Activated CD4-positive, alpha-beta memory T cell treated with anti-CD3 and anti-CD28 coated beads, Interleukin-2, amount 10 ng/mL, durations not matched to agents 7 days and 5 days (primary cell): ENCODE data around the gene ICAM2. TPM values are rescaled to one million over a fixed set of nuclear protein-coding genes. Genes with fewer than 3 reads are reported as not detected.

Source experiments
- CTCF ChIA-PET: fragments of 350-600 bp; sonication (Branson Sonifier 250); formaldehyde crosslinking; loops from one replicate; lab custom pipeline; 2021; ENCODE audit warnings: antibody characterized with exemption, inconsistent platforms; lab: Charles Lee
- POLR2A ChIA-PET: fragments of 350-600 bp; sonication (Branson Sonifier 250); formaldehyde crosslinking; loops from one replicate; lab custom pipeline; 2021; ENCODE audit warnings: antibody characterized with exemption; lab: Charles Lee
- DNase-seq: peaks from one replicate; pipeline ENCODE4 v3.0.0-alpha.2; 2020
- H3K27ac Mint-ChIP-seq: one replicate; pipeline ENCODE4 v1.8.0; 2021; ENCODE audit warnings: mild to moderate bottlenecking, mixed read lengths
- H3K27me3 Mint-ChIP-seq: one replicate; pipeline ENCODE4 v1.8.0; 2021; ENCODE audit warnings: mixed read lengths
- H3K36me3 Mint-ChIP-seq: one replicate; pipeline ENCODE4 v1.8.0; 2021; ENCODE audit warnings: low read depth, mixed read lengths
- H3K4me1 Mint-ChIP-seq: one replicate; pipeline ENCODE4 v1.8.0; 2021; ENCODE audit warnings: mixed read lengths
- H3K4me3 Mint-ChIP-seq: one replicate; pipeline ENCODE4 v1.8.0; 2021; ENCODE audit warnings: mild to moderate bottlenecking, mixed read lengths
- H3K9me3 Mint-ChIP-seq: one replicate; pipeline ENCODE4 v1.8.0; 2021; ENCODE audit warnings: mixed read lengths
- total RNA-seq, 2 experiments: library from RNA; stranded (reverse); gene quantifications; one replicate each; pipeline ENCODE4 v1.2.3, GENCODE V29; 2021

Gene ICAM2
- total RNA-seq, 2 experiments from 2014 or later: 118 to 122 TPM

- ChIA-PET CTCF (interaction anchor here (0.6 to 2.3 kb wide), 2 partner anchors 16 to 113 kb away, joined by 5 to 7 read pairs; no protein-coding TSS in a partner anchor), POLR2A (no interaction called here)
- Mint-ChIP-seq H3K4me3 (no peak overlapping the region), H3K27ac (no peak overlapping the region), H3K27me3 (peaks cover 5% of the 10 kb centered on the region), H3K9me3 (no peaks in the 10 kb centered on the region), H3K36me3 (no peaks in the 10 kb centered on the region), H3K4me1 (peaks cover 13% of the 10 kb centered on the region)
- DNase-seq: no peak
Observed at GRCh38 chr17:63962298-63962744, 58.1 kb downstream of the ICAM2 start.

GRCh38 chr17:63961355-63962212 is 58.8 kb downstream of the ICAM2 start:
- peak; percentile 52 for DNase-seq
- Mint-ChIP-seq H3K4me3 (no peak overlapping the region), H3K27me3 (peaks cover 5% of the 10 kb centered on the region), H3K4me1 (peaks cover 6% of the 10 kb centered on the region), H3K36me3 (no peaks in the 10 kb centered on the region), H3K9me3 (no peaks in the 10 kb centered on the region), H3K27ac (no peak overlapping the region)
- ChIA-PET CTCF (interaction anchor here (0.6 to 2.3 kb wide), 4 partner anchors 15 to 113 kb away, joined by 3 to 7 read pairs (median 6); partner anchors contain the start of gene CD79B), POLR2A (interaction anchor here (0.8 to 1.0 kb wide), 2 partner anchors 15 to 59 kb away, joined by 3 to 4 read pairs; partner anchors contain the start of gene ICAM2)

GRCh38 chr17:63960430-63960829 is 60.0 kb downstream of the ICAM2 start:
- H3K4me3 Mint-ChIP-seq: no peak overlapping the region
- H3K4me1 Mint-ChIP-seq: peaks cover 6% of the 10 kb centered on the region
- no peak overlapping the region for H3K27ac Mint-ChIP-seq
- no peaks in the 10 kb centered on the region for H3K36me3 Mint-ChIP-seq
- no peaks in the 10 kb centered on the region for H3K9me3 Mint-ChIP-seq
- POLR2A ChIA-PET: no interaction called here
- H3K27me3 Mint-ChIP-seq: peaks cover 5% of the 10 kb centered on the region
- DNase-seq: no peak
- CTCF ChIA-PET: interaction anchor here (1.3 to 2.3 kb wide), 2 partner anchors 14 to 41 kb away, joined by 7 read pairs; no protein-coding TSS in a partner anchor

GRCh38 chr17:63960006-63960405 is 60.4 kb downstream of the ICAM2 start:
- Mint-ChIP-seq H3K27ac (no peak overlapping the region), H3K9me3 (no peaks in the 10 kb centered on the region), H3K4me1 (peaks cover 9% of the 10 kb centered on the region), H3K36me3 (no peaks in the 10 kb centered on the region), H3K4me3 (no peak overlapping the region), H3K27me3 (peaks cover 5% of the 10 kb centered on the region)
- ChIA-PET POLR2A (no interaction called here), CTCF (no interaction called here)
- DNase-seq: no peak

GRCh38 chr17:63956296-63956920 is 64.0 kb downstream of the ICAM2 start:
- H3K9me3 Mint-ChIP-seq: no peaks in the 10 kb centered on the region
- H3K36me3 Mint-ChIP-seq: no peaks in the 10 kb centered on the region
- no peak overlapping the region for H3K27ac Mint-ChIP-seq
- ChIA-PET POLR2A (interaction anchor here (1.3 to 1.5 kb wide), 2 partner anchors 10 to 11 kb away, joined by 3 to 4 read pairs; no protein-coding TSS in a partner anchor), CTCF (interaction anchor here (1.0 to 2.8 kb wide), 3 partner anchors 10 to 70 kb away, joined by 3 to 21 read pairs (median 4); no protein-coding TSS in a partner anchor)
- peaks cover 5% of the 10 kb centered on the region for H3K27me3 Mint-ChIP-seq
- no peak overlapping the region for H3K4me3 Mint-ChIP-seq
- no peak for DNase-seq
- peaks cover 25% of the 10 kb centered on the region for H3K4me1 Mint-ChIP-seq

GRCh38 chr17:63955791-63956190 is 64.6 kb downstream of the ICAM2 start:
- H3K9me3 Mint-ChIP-seq: no peaks in the 10 kb centered on the region
- H3K36me3 Mint-ChIP-seq: no peaks in the 10 kb centered on the region
- peaks cover 5% of the 10 kb centered on the region for H3K27me3 Mint-ChIP-seq
- H3K27ac Mint-ChIP-seq: no peak overlapping the region
- no peak overlapping the region for H3K4me3 Mint-ChIP-seq
- CTCF ChIA-PET: interaction anchor here (1.0 to 2.8 kb wide), 4 partner anchors 9 to 74 kb away, joined by 3 to 21 read pairs (median 5); no protein-coding TSS in a partner anchor
- no peak for DNase-seq
- POLR2A ChIA-PET: interaction anchor here (0.5 to 1.6 kb wide), 3 partner anchors 12 to 76 kb away, joined by 3 to 4 read pairs (median 4); no protein-coding TSS in a partner anchor
- peaks cover 25% of the 10 kb centered on the region for H3K4me1 Mint-ChIP-seq

- CTCF ChIA-PET: interaction anchor here (0.8 to 2.2 kb wide), 3 partner anchors 10 to 74 kb away, joined by 3 to 6 read pairs (median 4); no protein-coding TSS in a partner anchor
- H3K36me3 Mint-ChIP-seq: no peaks in the 10 kb centered on the region
- no peak overlapping the region for H3K4me3 Mint-ChIP-seq
- no peak for DNase-seq
- POLR2A ChIA-PET: interaction anchor here (0.5 to 1.6 kb wide), 5 partner anchors 12 to 77 kb away, joined by 3 to 5 read pairs (median 4); partner anchors contain the start of gene ICAM2
- peaks cover 5% of the 10 kb centered on the region for H3K27me3 Mint-ChIP-seq
- no peak overlapping the region for H3K27ac Mint-ChIP-seq
- no peaks in the 10 kb centered on the region for H3K9me3 Mint-ChIP-seq
- peaks cover 25% of the 10 kb centered on the region for H3K4me1 Mint-ChIP-seq
Observed at GRCh38 chr17:63955232-63955631, 65.2 kb downstream of the ICAM2 start.

- Mint-ChIP-seq H3K36me3 (no peaks in the 10 kb centered on the region), H3K27ac (no peak overlapping the region), H3K4me1 (peaks cover 25% of the 10 kb centered on the region), H3K27me3 (peaks cover 2% of the 10 kb centered on the region), H3K4me3 (no peak overlapping the region), H3K9me3 (no peaks in the 10 kb centered on the region)
- ChIA-PET POLR2A (interaction anchor here (0.7 to 1.6 kb wide), 5 partner anchors 13 to 71 kb away, joined by 3 to 5 read pairs (median 3); partner anchors contain the start of gene ICAM2), CTCF (interaction anchor here (0.8 to 2.2 kb wide), 5 partner anchors 8 to 179 kb away, joined by 3 to 6 read pairs (median 5); no protein-coding TSS in a partner anchor)
- DNase-seq: peak; percentile 48
Observed at GRCh38 chr17:63954402-63955063, 65.9 kb downstream of the ICAM2 start.

Other genes with a start within 250 kb of the ICAM2 start
- 10 to 100 TPM; 56.7 to 57.9 TPM for gene CCDC47, start 247.0 kb downstream of the ICAM2 start, total RNA-seq
- gene DDX42, start 246.5 kb downstream of the ICAM2 start, total RNA-seq: 100 to 1,000 TPM; 113 to 118 TPM
- gene PSMC5, start 193.2 kb downstream of the ICAM2 start, total RNA-seq: 100 to 1,000 TPM; 152 to 162 TPM
- gene FTSJ3, start 193.0 kb downstream of the ICAM2 start, total RNA-seq: 10 to 100 TPM; 38.9 to 43.8 TPM
- gene SMARCD2, start 177.9 kb downstream of the ICAM2 start, total RNA-seq: 100 to 1,000 TPM; 150 to 152 TPM
- not detected for gene CSH2, start 147.0 kb downstream of the ICAM2 start, total RNA-seq
- not detected for gene GH2, start 138.7 kb downstream of the ICAM2 start, total RNA-seq
- not detected for gene CSH1, start 124.1 kb downstream of the ICAM2 start, total RNA-seq
- not detected for gene CSHL1, start 109.4 kb downstream of the ICAM2 start, total RNA-seq
- gene GH1, start 101.8 kb downstream of the ICAM2 start, total RNA-seq: not detected
- 10 to 100 TPM; 48.6 to 50.2 TPM for gene CD79B, start 88.3 kb downstream of the ICAM2 start, total RNA-seq
- gene SCN4A, start 47.7 kb downstream of the ICAM2 start, total RNA-seq: under 1 TPM; 0.08 to 0.13 TPM
- 10 to 100 TPM; 12.0 to 15.1 TPM for gene PRR29, start 22.3 kb downstream of the ICAM2 start, total RNA-seq
- 100 to 1,000 TPM; 126 to 128 TPM for gene ERN1, start 109.5 kb upstream of the ICAM2 start, total RNA-seq
- gene TEX2, start 242.6 kb upstream of the ICAM2 start, total RNA-seq: 10 to 100 TPM; 10.5 to 12.4 TPM